BE2C (cell line): ENCODE data around the gene TREM2.

Experiments
- DNase-seq: peaks from one replicate; pipeline ENCODE4 v3.0.0-alpha.2; 2020
- H3K27me3 ChIP-seq: fragments of 250-450 bp; sonication (Bioruptor Pico); 2 replicates; pipeline ENCODE4 v1.5.1; 2020; ENCODE audit warnings: mild to moderate bottlenecking
- H3K36me3 ChIP-seq: fragments of 250-450 bp; sonication (Bioruptor Pico); 2 replicates; pipeline ENCODE4 v1.5.1; 2020; ENCODE audit warnings: mild to moderate bottlenecking
- H3K4me1 ChIP-seq: fragments of 250-450 bp; sonication (Bioruptor Pico); 2 replicates; pipeline ENCODE4 v1.5.1; 2020
- H3K4me3 ChIP-seq: 2 replicates; pipeline ENCODE4 v1.5.1; 2011; ENCODE audit warnings: low read depth, low read length
- H3K9me3 ChIP-seq: fragments of 250-450 bp; sonication (Bioruptor Pico); 2 replicates; pipeline ENCODE4 v1.5.1; 2020
- TF ChIP-seq, protein P1 (sequence below): IDR thresholded peaks from 2 replicates; pipeline ENCODE4 v1.5.1; 2012; ENCODE audit warnings: mild to moderate bottlenecking, low read depth, low read length

The TREM2 gene

DNA sequence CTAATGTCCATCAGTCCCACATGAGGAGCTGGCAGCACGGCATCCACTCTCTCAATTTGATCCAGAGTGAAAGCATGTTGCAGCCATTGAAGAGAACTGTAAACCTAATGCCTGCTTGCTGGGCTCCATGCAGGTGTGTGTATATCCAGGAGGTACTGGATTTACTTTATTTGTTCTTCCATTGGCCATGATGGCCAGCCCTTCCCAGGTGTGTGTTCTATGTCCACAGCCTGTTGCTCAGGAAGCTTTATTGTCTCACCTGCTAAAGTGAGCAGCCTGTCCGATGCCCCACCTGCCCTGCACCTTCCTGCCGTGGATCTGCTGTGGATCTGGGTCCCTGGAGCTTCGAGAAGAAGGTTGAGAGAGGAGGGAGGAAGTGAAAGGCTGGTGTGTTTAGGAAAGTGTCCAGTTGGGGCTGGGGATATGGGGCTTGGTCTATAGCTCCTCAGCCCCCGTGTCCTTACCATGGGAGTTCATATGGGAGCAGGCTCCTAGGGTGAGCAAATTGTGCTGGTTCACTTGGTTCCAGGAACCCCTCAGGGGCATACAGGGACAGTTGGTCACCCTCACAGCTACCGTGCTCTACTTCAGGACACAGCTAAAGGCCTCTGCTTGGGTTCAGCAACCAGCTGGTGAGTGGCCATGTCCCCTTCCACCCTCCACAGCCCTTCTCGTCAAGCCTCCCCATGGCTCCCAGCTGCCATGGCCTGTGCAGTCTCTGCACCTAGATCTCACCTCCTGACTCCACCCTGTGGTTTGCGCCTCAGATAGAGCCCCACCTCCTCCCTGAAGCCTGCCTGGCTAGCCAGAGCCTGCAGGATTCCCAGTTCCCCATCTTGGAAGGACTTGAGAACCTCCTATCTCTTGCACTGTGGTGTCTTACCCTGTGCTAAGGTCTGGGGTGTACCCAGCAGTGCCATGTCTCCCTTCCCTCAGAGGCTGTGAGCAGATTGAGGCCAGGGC is 25.3 kb upstream of the TREM2 start:
- no peak for DNase-seq

DNA sequence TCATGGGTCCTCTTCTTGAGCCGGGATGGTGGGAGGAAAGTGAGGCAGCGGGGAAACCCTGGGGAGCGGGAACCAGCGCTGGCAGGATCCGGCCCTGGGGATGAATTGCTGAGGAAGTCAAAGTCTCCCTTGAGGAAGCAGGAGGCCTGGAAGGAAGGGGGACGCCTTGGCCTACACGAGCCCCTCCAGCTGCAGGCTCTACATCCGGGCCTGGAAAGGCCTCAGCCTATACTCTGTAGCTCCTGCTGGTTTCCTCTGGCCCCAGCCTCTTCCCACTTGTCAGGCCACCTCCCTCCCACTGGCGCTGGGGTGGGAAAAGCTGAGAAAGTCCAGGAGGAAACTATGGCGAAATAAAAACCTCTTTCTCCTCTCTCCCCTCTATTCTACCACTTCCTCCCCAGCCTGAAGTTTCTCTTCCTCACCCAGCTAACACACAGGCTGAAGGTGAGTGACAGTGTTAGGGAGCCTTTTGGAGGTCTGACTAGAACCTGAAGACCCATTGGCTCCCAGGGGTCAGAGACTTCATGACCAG is 23.2 kb upstream of the TREM2 start:
- H3K4me1 ChIP-seq = no peaks in the 10 kb centered on the region
- TF ChIP-seq, protein P1, sequence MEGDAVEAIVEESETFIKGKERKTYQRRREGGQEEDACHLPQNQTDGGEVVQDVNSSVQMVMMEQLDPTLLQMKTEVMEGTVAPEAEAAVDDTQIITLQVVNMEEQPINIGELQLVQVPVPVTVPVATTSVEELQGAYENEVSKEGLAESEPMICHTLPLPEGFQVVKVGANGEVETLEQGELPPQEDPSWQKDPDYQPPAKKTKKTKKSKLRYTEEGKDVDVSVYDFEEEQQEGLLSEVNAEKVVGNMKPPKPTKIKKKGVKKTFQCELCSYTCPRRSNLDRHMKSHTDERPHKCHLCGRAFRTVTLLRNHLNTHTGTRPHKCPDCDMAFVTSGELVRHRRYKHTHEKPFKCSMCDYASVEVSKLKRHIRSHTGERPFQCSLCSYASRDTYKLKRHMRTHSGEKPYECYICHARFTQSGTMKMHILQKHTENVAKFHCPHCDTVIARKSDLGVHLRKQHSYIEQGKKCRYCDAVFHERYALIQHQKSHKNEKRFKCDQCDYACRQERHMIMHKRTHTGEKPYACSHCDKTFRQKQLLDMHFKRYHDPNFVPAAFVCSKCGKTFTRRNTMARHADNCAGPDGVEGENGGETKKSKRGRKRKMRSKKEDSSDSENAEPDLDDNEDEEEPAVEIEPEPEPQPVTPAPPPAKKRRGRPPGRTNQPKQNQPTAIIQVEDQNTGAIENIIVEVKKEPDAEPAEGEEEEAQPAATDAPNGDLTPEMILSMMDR = no peak

More for the DNA sequence above, 25.3 kb upstream of the TREM2 start:
- H3K4me1 ChIP-seq = no peaks in the 10 kb centered on the region
- H3K4me3 ChIP-seq = no peak overlapping the region
- H3K9me3 ChIP-seq = no peaks in the 10 kb centered on the region; the same call in 1 of the 2 replicates
- no peaks in the 10 kb centered on the region for H3K36me3 ChIP-seq
- H3K27me3 ChIP-seq = no peaks in the 10 kb centered on the region; the same call in 1 of the 2 replicates
- TF ChIP-seq, protein P1 = no peak

DNA sequence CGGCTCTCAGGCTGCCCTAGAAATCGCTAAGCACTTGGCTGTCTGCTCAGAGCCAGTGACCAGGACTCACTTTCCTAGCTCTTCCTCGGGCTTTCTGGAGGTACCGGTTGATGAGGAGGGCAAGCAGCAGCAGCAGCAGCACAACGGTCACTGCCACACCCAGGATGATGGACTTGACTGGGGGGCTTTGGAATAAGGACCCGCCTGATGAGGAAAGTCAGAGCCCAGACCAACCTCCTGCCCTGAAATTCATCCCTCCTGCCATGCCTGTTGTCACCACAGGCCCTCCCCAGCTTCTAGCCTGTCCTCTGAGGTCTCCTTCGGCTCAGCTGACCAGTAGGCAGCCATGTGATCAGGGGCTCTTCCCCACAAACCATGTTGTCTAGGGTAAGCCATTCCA is 21.8 kb upstream of the TREM2 start:
- TF ChIP-seq, protein P1 = no peak
- Histone ChIP-seq H3K36me3 (no peaks in the 10 kb centered on the region), H3K9me3 (no peaks in the 10 kb centered on the region; the same call in 1 of the 2 replicates), H3K27me3 (no peaks in the 10 kb centered on the region), H3K4me1 (no peaks in the 10 kb centered on the region), H3K4me3 (no peak overlapping the region)
- no peak for DNase-seq

More for the DNA sequence above, 23.2 kb upstream of the TREM2 start:
- Histone ChIP-seq H3K4me3 (no peak overlapping the region), H3K27me3 (no peaks in the 10 kb centered on the region), H3K36me3 (no peaks in the 10 kb centered on the region), H3K9me3 (no peaks in the 10 kb centered on the region; the same call in 1 of the 2 replicates)
- DNase-seq = no peak

DNA sequence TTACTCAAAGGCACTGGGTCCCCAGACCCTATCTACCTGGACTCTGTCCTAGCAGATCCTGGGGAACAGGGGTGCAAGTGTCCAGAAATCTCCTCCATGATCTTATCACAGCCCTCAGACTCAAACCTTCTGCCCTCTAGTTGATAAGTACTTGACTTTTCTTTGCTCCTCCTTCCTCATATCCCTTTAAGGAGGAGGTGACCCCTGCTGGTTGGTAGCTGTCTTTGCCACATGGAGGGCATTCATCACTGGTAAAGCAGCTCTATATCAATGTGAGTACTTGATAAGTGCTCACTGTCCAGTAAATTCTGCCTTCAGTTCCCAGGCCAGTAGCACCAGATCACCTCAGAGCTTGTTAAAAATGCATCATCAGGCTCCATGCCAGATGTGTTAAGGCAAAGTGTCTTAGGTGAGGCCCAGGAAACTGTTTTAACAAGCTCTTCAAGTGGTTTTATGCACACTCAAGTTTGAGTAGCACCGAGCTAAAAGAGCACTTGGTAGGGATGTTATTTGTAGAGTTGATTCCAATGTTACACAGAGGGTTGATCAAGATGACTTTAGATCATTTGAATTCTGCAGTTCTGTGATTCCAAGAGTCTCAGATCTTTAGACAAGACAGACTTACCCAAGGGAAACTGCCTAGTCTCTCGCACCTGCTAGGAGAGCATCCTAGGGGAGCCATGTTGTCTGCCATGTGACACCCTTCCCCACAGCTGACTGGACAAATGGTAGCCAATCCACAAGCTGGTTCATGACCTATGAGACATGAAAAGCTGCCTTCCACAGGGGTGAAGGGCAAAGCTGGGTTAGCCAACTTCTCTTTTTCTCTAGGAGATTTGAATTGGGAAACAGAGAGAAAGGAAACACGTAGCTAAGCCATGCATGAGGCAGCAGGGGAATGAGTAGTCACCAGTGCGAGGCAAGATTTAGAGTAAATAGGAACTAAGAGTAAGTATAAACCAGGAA is 19.4 kb upstream of the TREM2 start:
- TF ChIP-seq, protein P1 = peak; percentile 66
- H3K9me3 ChIP-seq = no peaks in the 10 kb centered on the region
- no peak overlapping the region for H3K4me3 ChIP-seq
- no peaks in the 10 kb centered on the region for H3K4me1 ChIP-seq
- H3K27me3 ChIP-seq = no peaks in the 10 kb centered on the region; the same call in none of the 2 replicates
- H3K36me3 ChIP-seq = no peaks in the 10 kb centered on the region
- DNase-seq = peak; percentile 31

DNA sequence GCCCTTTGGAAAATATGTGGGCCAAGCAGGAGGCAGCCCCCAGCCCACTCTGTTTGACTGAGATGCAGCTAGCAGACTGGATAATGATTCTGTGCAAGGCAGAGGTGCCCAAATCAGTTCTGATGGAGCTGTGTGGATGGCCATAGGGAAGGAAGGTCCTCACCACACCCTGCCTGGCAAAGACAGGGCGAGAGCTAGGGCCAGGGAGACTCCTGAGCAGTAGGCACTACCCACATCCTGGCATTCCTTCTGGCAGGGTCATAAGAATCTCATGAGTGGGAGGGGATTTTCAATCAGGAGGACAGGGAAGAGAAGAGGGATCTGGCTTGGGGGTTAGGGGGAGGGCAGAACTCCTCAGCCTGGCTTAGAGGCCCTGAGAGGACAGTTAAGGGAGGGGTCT is 18.6 kb upstream of the TREM2 start:
- TF ChIP-seq, protein P1 = no peak
- no peaks in the 10 kb centered on the region for H3K36me3 ChIP-seq
- H3K4me3 ChIP-seq = no peak overlapping the region
- no peaks in the 10 kb centered on the region for H3K9me3 ChIP-seq
- no peak for DNase-seq
- H3K27me3 ChIP-seq = peaks cover 5% of the 10 kb centered on the region
- no peaks in the 10 kb centered on the region for H3K4me1 ChIP-seq
